Measurements from ENCODE around the gene SAPCD2.
A peak's percentile ranks its signal among the peaks of the same experiment; 100 is the strongest.
"Not testable (repeated sequence)": the region's sequence is repeated elsewhere in the genome, so short reads cannot be mapped to it uniquely, and the experiment has no call there.

SAPCD2 gene

GRCh38 chr9:137035507-137035834 is 34.9 kb downstream of the SAPCD2 start:
- TF ChIP-seq TAF1 (IDR thresholded peaks at IDR 0.05; ENCODE audit: low read depth, low read length) (no peak), SPI1 (IDR thresholded peaks at IDR 0.05; ENCODE audit: low read depth, low read length) (no peak), POU2F2 (IDR thresholded peaks at IDR 0.05; ENCODE audit: low read depth, low read length) (no peak), POLR2AphosphoS5 (IDR thresholded peaks at IDR 0.05; ENCODE audit: low read depth, low read length) (no peak), POLR2A (IDR thresholded peaks at IDR 0.05; ENCODE audit: low read depth, low read length) (no peak), PAX5 (IDR thresholded peaks at IDR 0.05; ENCODE audit: insufficient read depth, low read length, severe bottlenecking) (no peak)
- no peak for DNase-seq (ENCODE audit: insufficient read length, low spot score)
- FAIRE-seq = no peak

- DNase-seq (ENCODE audit: insufficient read length, low spot score) (peak; percentile 97), FAIRE-seq (peak; percentile 99)
- TF ChIP-seq POLR2AphosphoS5 (IDR thresholded peaks at IDR 0.05; ENCODE audit: low read depth, low read length) (no peak), TAF1 (IDR thresholded peaks at IDR 0.05; ENCODE audit: low read depth, low read length) (no peak), POLR2A (IDR thresholded peaks at IDR 0.05; ENCODE audit: low read depth, low read length) (no peak), POU2F2 (IDR thresholded peaks at IDR 0.05; ENCODE audit: low read depth, low read length) (no peak), PAX5 (IDR thresholded peaks at IDR 0.05; ENCODE audit: insufficient read depth, low read length, severe bottlenecking) (no peak), SPI1 (IDR thresholded peaks at IDR 0.05; ENCODE audit: low read depth, low read length) (no peak)
Measured at GRCh38 chr9:137034709-137035506, 35.4 kb downstream of the SAPCD2 start.

- DNase-seq (ENCODE audit: insufficient read length, low spot score) (no peak), FAIRE-seq (no peak)
- TF ChIP-seq SPI1 (IDR thresholded peaks at IDR 0.05; ENCODE audit: low read depth, low read length) = no peak
- TF ChIP-seq PAX5 (IDR thresholded peaks at IDR 0.05; ENCODE audit: insufficient read depth, low read length, severe bottlenecking) = no peak
- no peak for TF ChIP-seq POLR2AphosphoS5 (IDR thresholded peaks at IDR 0.05; ENCODE audit: low read depth, low read length)
- no peak for TF ChIP-seq POLR2A (IDR thresholded peaks at IDR 0.05; ENCODE audit: low read depth, low read length)
- TF ChIP-seq POU2F2 (IDR thresholded peaks at IDR 0.05; ENCODE audit: low read depth, low read length) = no peak
- no peak for TF ChIP-seq TAF1 (IDR thresholded peaks at IDR 0.05; ENCODE audit: low read depth, low read length)
Measured at GRCh38 chr9:137034039-137034708, 36.2 kb downstream of the SAPCD2 start.

GRCh38 chr9:137033481-137033880 is 36.9 kb downstream of the SAPCD2 start:
- DNase-seq (ENCODE audit: insufficient read length, low spot score); FAIRE-seq: not testable (repeated sequence)

GRCh38 chr9:137032858-137033257 is 37.5 kb downstream of the SAPCD2 start:
- FAIRE-seq = no peak
- no peak for DNase-seq (ENCODE audit: insufficient read length, low spot score)
- TF ChIP-seq POLR2A (IDR thresholded peaks at IDR 0.05; ENCODE audit: low read depth, low read length) = no peak
- no peak for TF ChIP-seq TAF1 (IDR thresholded peaks at IDR 0.05; ENCODE audit: low read depth, low read length)
- TF ChIP-seq PAX5 (IDR thresholded peaks at IDR 0.05; ENCODE audit: insufficient read depth, low read length, severe bottlenecking) = no peak
- TF ChIP-seq SPI1 (IDR thresholded peaks at IDR 0.05; ENCODE audit: low read depth, low read length) = no peak
- no peak for TF ChIP-seq POU2F2 (IDR thresholded peaks at IDR 0.05; ENCODE audit: low read depth, low read length)
- no peak for TF ChIP-seq POLR2AphosphoS5 (IDR thresholded peaks at IDR 0.05; ENCODE audit: low read depth, low read length)

GRCh38 chr9:137031904-137032640 is 38.3 kb downstream of the SAPCD2 start, which contains the start of gene FUT7:
Gene FUT7, minus strand, starts transcription at chr9:137032088. Its CDS starts 97 bp downstream, at chr9:137031991.
- peak; percentile 20 for FAIRE-seq
- no peak for DNase-seq (ENCODE audit: insufficient read length, low spot score)
- no peak for TF ChIP-seq PAX5 (IDR thresholded peaks at IDR 0.05; ENCODE audit: insufficient read depth, low read length, severe bottlenecking)

- DNase-seq (ENCODE audit: insufficient read length, low spot score) = no peak
- TF ChIP-seq TAF1 (IDR thresholded peaks at IDR 0.05; ENCODE audit: low read depth, low read length) (no peak), POLR2A (IDR thresholded peaks at IDR 0.05; ENCODE audit: low read depth, low read length) (no peak), POLR2AphosphoS5 (IDR thresholded peaks at IDR 0.05; ENCODE audit: low read depth, low read length) (no peak), SPI1 (IDR thresholded peaks at IDR 0.05; ENCODE audit: low read depth, low read length) (no peak), POU2F2 (IDR thresholded peaks at IDR 0.05; ENCODE audit: low read depth, low read length) (no peak), PAX5 (IDR thresholded peaks at IDR 0.05; ENCODE audit: insufficient read depth, low read length, severe bottlenecking) (no peak)
- FAIRE-seq = peak; percentile 84
Measured at GRCh38 chr9:137030538-137031527, 39.5 kb downstream of the SAPCD2 start.

GRCh38 chr9:137030006-137030405 is 40.4 kb downstream of the SAPCD2 start:
- FAIRE-seq (no peak), DNase-seq (ENCODE audit: insufficient read length, low spot score) (no peak)
- no peak for TF ChIP-seq TAF1 (IDR thresholded peaks at IDR 0.05; ENCODE audit: low read depth, low read length)
- no peak for TF ChIP-seq POU2F2 (IDR thresholded peaks at IDR 0.05; ENCODE audit: low read depth, low read length)
- no peak for TF ChIP-seq POLR2A (IDR thresholded peaks at IDR 0.05; ENCODE audit: low read depth, low read length)
- no peak for TF ChIP-seq SPI1 (IDR thresholded peaks at IDR 0.05; ENCODE audit: low read depth, low read length)
- no peak for TF ChIP-seq POLR2AphosphoS5 (IDR thresholded peaks at IDR 0.05; ENCODE audit: low read depth, low read length)
- no peak for TF ChIP-seq PAX5 (IDR thresholded peaks at IDR 0.05; ENCODE audit: insufficient read depth, low read length, severe bottlenecking)

Data from GM12891 (cell line).